GM12878 (cell line): ENCODE data around the gene SLC1A5. TPM values are rescaled to one million over a fixed set of nuclear protein-coding genes. Genes with fewer than 3 reads are reported as not detected.

Experiments
- ATAC-seq: fragments of 200-7000 bp; cut with Tn5 transposase; 3 replicates; pipeline ENCODE4 v1.9.1; 2020; ENCODE audit warnings: mild to moderate bottlenecking, moderate library complexity
- BruUV-seq: library from RNA; stranded (reverse); fragments of 400-500 nt; replicated peaks from 2 replicates; lab custom pipeline; 2021; lab: Mats Ljungman, UMichigan
- CTCF ChIA-PET: fragments of 300-600 bp; sonication (Branson Sonifier 250); formaldehyde crosslinking; extraction: SDS; loops from one replicate; lab custom pipeline; 2021; ENCODE audit warnings: inconsistent platforms; lab: Yijun Ruan, JAX
- POLR2A ChIA-PET: fragments of 350-600 bp; formaldehyde crosslinking; extraction: SDS; loops from one replicate; lab custom pipeline; 2021; ENCODE audit warnings: inconsistent platforms; lab: Charles Lee
- RAD21 ChIA-PET: fragments of 300-600 bp; sonication (Branson Sonifier 250); formaldehyde crosslinking; loops from one replicate; lab custom pipeline; 2023; ENCODE audit warnings: antibody characterized with exemption; ENCODE audit not compliant: unreplicated experiment; lab: Charles Lee
- SMC1A ChIA-PET: fragments of 300-600 bp; sonication (Branson Sonifier 250); formaldehyde crosslinking; loops from one replicate; lab custom pipeline; 2023; ENCODE audit not compliant: unreplicated experiment, uncharacterized antibody; lab: Charles Lee
- DNase-seq: peaks from one replicate; pipeline ENCODE4 v3.0.0-alpha.2; 2011; ENCODE audit warnings: low read depth, low spot score
- FAIRE-seq: peaks from 3 replicates; lab custom pipeline; 2011; peaks lifted over from hg19 to GRCh38; lab: Jason Lieb, UNC
- H2AFZ ChIP-seq: 2 replicates; pipeline ENCODE4 v1.6.0; 2011; ENCODE audit warnings: low read depth, low read length, control low read depth; ENCODE audit not compliant: control insufficient read depth
- H3K27ac ChIP-seq: 2 replicates; pipeline ENCODE4 v1.5.1; 2011; ENCODE audit warnings: control low read depth; ENCODE audit not compliant: control insufficient read depth, insufficient read depth
- H3K27me3 ChIP-seq, 2 experiments: replicated peaks in 1 of 2; 2 replicates each; pipeline versions ENCODE4 v1.6.0 to v1.6.1; 2011; ENCODE audit warnings: low read length in 1 of 2; ENCODE audit not compliant: control insufficient read depth in 2 of 2, insufficient read depth in 2 of 2
- H3K36me3 ChIP-seq, 2 experiments: 2 replicates each; pipeline ENCODE4 v1.5.1; 2011; ENCODE audit warnings: low read length in 1 of 2; ENCODE audit not compliant: control insufficient read depth in 2 of 2, insufficient read depth in 2 of 2
- H3K4me1 ChIP-seq: 2 replicates; pipeline ENCODE4 v1.6.1; 2011; ENCODE audit warnings: mild to moderate bottlenecking, low read length, moderate library complexity, mixed read lengths; ENCODE audit not compliant: control insufficient read depth, insufficient read depth
- H3K4me2 ChIP-seq: 2 replicates; pipeline ENCODE4 v1.6.0; 2011; ENCODE audit warnings: control low read depth; ENCODE audit not compliant: control insufficient read depth, insufficient read depth
- H3K4me3 ChIP-seq: fragments of 200-600 bp; sonication (generic); 2 replicates; pipeline ENCODE4 v1.5.1; 2016
- H3K79me2 ChIP-seq: 2 replicates; pipeline ENCODE4 v1.6.0; 2011; ENCODE audit warnings: low read length; ENCODE audit not compliant: control insufficient read depth, insufficient read depth
- H3K9ac ChIP-seq: 2 replicates; pipeline ENCODE4 v1.8.0; 2011; ENCODE audit warnings: low read length, control low read depth, mixed read lengths; ENCODE audit not compliant: control insufficient read depth, insufficient read depth
- H3K9me3 ChIP-seq: replicated peaks from 3 replicates; pipeline ENCODE4 v1.5.1; 2011; ENCODE audit warnings: mild to moderate bottlenecking, low read length; ENCODE audit not compliant: control insufficient read depth, insufficient read depth
- H4K20me1 ChIP-seq: 2 replicates; pipeline ENCODE4 v1.6.0; 2011; ENCODE audit not compliant: control insufficient read depth, insufficient read depth
- SIN3A ChIP-seq: IDR thresholded peaks from 2 replicates; pipeline ENCODE4 v1.6.1; 2012; ENCODE audit warnings: low read depth, low read length, improper control_type of control experiment
- WGBS: methylation state at CpG from one replicate; pipeline ENCODE4 v1.1.6; 2016; ENCODE audit warnings: low lambda C conversion rate; ENCODE audit not compliant: insufficient replicate concordance, insufficient coverage; ENCODE audit errors: missing lambda C conversion rate; 5-methylcytosine and 5-hydroxymethylcytosine counted together
- in situ Hi-C: fragments of 300-500 bp; cut with MboI; formaldehyde crosslinking; loops from 9 replicates; pipeline ENCODE4 v1.14.3; 2018; ENCODE audit warnings: mixed read lengths
- intact Hi-C: fragments of 100-400 bp; cut with micrococcal nuclease; formaldehyde crosslinking; loops from one replicate; pipeline ENCODE4 v1.14.2; 2022; ENCODE audit not compliant: unreplicated experiment
- polyA plus RNA-seq, 11 experiments: library from polyadenylated mRNA; depleted of rRNA in 4 of 11; unstranded in 6 of 11; stranded (reverse) in 5 of 11; fragments of >200 nt; fragmentation: Nextera tagmentation in 4 of 11; fragmentation: Illumina TruSeq in 1 of 11; extraction: Ambion mirVana in 4 of 11; extraction: Trizol in 1 of 11; gene quantifications; 1 replicate in 1 of 11; 2 replicates in 10 of 11; pipeline versions ENCODE4 v1.2.1 to v1.2.3, GENCODE V29; 2011 to 2016; ENCODE audit warnings: inconsistent platforms in 2 of 11, missing spikeins in 2 of 11, low read depth in 1 of 11
- total RNA-seq, 4 experiments: library from RNA; depleted of rRNA in 3 of 4; stranded (reverse); fragments of >200 nt in 3 of 4; fragmentation: Illumina TruSeq in 1 of 4; extraction: Trizol in 1 of 4; gene quantifications; 2 replicates each; pipeline versions ENCODE4 v1.2.1 to v1.2.3, GENCODE V29; 2013 to 2021
- TF ChIP-seq, protein P1 (sequence below): fragments of 150-350 bp; IDR thresholded peaks from 2 replicates; pipeline ENCODE4 v1.6.1; 2014; ENCODE audit warnings: mild to moderate bottlenecking, low read depth, low read length

SLC1A5 gene
- total and polyA plus RNA-seq, 10 of the 15 experiments (the other 5 are each of a cell fraction or from before 2014, with no cell fraction given): 9.1 to 129 (median 60.9) TPM

DNA sequence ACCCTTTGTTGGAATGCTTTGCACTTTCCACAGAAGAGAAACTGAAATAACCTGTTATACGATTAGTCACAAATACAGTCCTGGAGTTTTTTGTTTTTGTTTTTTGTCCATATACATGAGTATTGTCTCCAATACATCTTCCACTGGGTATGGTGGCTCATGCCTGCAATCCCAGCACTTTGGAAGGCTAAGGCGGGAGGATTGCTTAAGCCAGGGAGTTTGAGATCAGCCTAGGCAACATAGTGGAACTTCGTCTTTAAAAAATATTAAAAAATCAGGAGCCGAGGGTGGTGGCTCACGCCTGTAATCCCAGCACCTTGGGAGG, 37.3 kb upstream of the SLC1A5 start:
- RAD21 ChIA-PET: interaction anchor here (0.8 to 2.5 kb wide), 4 partner anchors 31 to 67 kb away, joined by 3 to 14 read pairs (median 6); no protein-coding TSS in a partner anchor
- intact Hi-C loops: no loop called here
- Histone ChIP-seq H3K27me3 (no peaks in the 10 kb centered on the region), H2AFZ (no peak overlapping the region), H4K20me1 (no peaks in the 10 kb centered on the region), H3K79me2 (no peaks in the 10 kb centered on the region), H3K27ac (no peak overlapping the region), H3K9me3 (no peaks in the 10 kb centered on the region; the same call in 2 of the 3 replicates), H3K9ac (no peak overlapping the region), H3K4me1 (peaks cover 27% of the 10 kb centered on the region), H3K36me3 (no peaks in the 10 kb centered on the region), H3K4me3 (no peak overlapping the region), H3K4me2 (no peak overlapping the region)
- ATAC-seq: no peak
- TF ChIP-seq, protein P1, sequence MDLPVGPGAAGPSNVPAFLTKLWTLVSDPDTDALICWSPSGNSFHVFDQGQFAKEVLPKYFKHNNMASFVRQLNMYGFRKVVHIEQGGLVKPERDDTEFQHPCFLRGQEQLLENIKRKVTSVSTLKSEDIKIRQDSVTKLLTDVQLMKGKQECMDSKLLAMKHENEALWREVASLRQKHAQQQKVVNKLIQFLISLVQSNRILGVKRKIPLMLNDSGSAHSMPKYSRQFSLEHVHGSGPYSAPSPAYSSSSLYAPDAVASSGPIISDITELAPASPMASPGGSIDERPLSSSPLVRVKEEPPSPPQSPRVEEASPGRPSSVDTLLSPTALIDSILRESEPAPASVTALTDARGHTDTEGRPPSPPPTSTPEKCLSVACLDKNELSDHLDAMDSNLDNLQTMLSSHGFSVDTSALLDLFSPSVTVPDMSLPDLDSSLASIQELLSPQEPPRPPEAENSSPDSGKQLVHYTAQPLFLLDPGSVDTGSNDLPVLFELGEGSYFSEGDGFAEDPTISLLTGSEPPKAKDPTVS: no peak
- TF ChIP-seq SIN3A: no peak
- in situ Hi-C loops: no loop called here
- DNase-seq: no peak
- no TSS peak for BruUV-seq
- FAIRE-seq: no peak
- SMC1A ChIA-PET: interaction anchor here (1.8 to 2.0 kb wide), 3 partner anchors 14 to 41 kb away, joined by 8 to 9 read pairs (median 8); no protein-coding TSS in a partner anchor
- CTCF ChIA-PET: interaction anchor here (1.4 to 2.9 kb wide), 7 partner anchors 14 to 72 kb away, joined by 3 to 27 read pairs (median 12); partner anchors contain the start of gene SLC1A5
- POLR2A ChIA-PET: interaction anchor here (0.6 to 2.8 kb wide), 4 partner anchors 38 to 134 kb away, joined by 3 to 13 read pairs (median 4); partner anchors contain the start of gene SLC1A5
- whole genome bisulfite sequencing: 38% methylated on average over 5 of the region's 5 CpGs
